WTC11 (cell line): Measurements from ENCODE around the gene ZNF516. TPM values are rescaled to one million over a fixed set of nuclear protein-coding genes. Genes with fewer than 3 reads are reported as not detected.
A peak's percentile ranks its signal among the peaks of the same experiment; 100 is the strongest.

Experiments used
- ATAC-seq: fragments of 200-7000 bp; cut with Tn5 transposase; 2 replicates; pipeline ENCODE4 v1.10.0; 2021; ENCODE audit warnings: mild to moderate bottlenecking, moderate library complexity
- CTCF ChIA-PET: fragments of 300-600 bp; sonication (Branson Sonifier 250); formaldehyde crosslinking; loops from one replicate; lab custom pipeline; 2021; ENCODE audit warnings: antibody characterized with exemption; lab: Charles Lee
- POLR2A ChIA-PET: fragments of 350-600 bp; sonication (Branson Sonifier 250); formaldehyde crosslinking; loops from one replicate; lab custom pipeline; 2021; ENCODE audit warnings: antibody characterized with exemption; lab: Charles Lee
- DNase-seq: peaks from one replicate; pipeline ENCODE4 v3.0.0; 2021; ENCODE audit warnings: low spot score
- H3K27ac Mint-ChIP-seq: 2 replicates; pipeline ENCODE4 v1.8.0; 2021; ENCODE audit warnings: mixed read lengths
- H3K27me3 Mint-ChIP-seq: 2 replicates; pipeline ENCODE4 v1.8.0; 2021; ENCODE audit warnings: low read depth, mild to moderate bottlenecking, moderate library complexity, mixed read lengths
- H3K36me3 Mint-ChIP-seq: 2 replicates; pipeline ENCODE4 v1.8.0; 2021; ENCODE audit warnings: mixed read lengths
- H3K4me1 Mint-ChIP-seq: 2 replicates; pipeline ENCODE4 v1.8.0; 2022; ENCODE audit warnings: mixed read lengths
- H3K4me3 Mint-ChIP-seq: 2 replicates; pipeline ENCODE4 v1.8.0; 2021; ENCODE audit warnings: mild to moderate bottlenecking, moderate library complexity, mixed read lengths
- H3K9me3 Mint-ChIP-seq: 2 replicates; pipeline ENCODE4 v1.8.0; 2021; ENCODE audit warnings: mixed read lengths
- FOXP1 ChIP-seq: sonication (generic); formaldehyde crosslinking; IDR thresholded peaks from 2 replicates; pipeline ENCODE4 v1.8.0; 2022; ENCODE audit warnings: missing genetic modification reagents, mild to moderate bottlenecking, moderate library complexity, borderline replicate concordance
- KAT7 ChIP-seq: sonication (generic); formaldehyde crosslinking; IDR thresholded peaks from 2 replicates; pipeline ENCODE4 v1.8.1; 2023; ENCODE audit warnings: missing genetic modification reagents, mild to moderate bottlenecking, borderline replicate concordance
- MYBL2 ChIP-seq: sonication (generic); formaldehyde crosslinking; IDR thresholded peaks from 2 replicates; pipeline ENCODE4 v1.8.1; 2023; ENCODE audit warnings: mild to moderate bottlenecking, moderate library complexity, missing genetic modification reagents
- NR1H2 ChIP-seq: sonication (generic); formaldehyde crosslinking; IDR thresholded peaks from 2 replicates; pipeline ENCODE4 v1.9.0; 2021; ENCODE audit warnings: mild to moderate bottlenecking, moderate library complexity, missing genetic modification reagents
- NR2C2 ChIP-seq: sonication (generic); formaldehyde crosslinking; IDR thresholded peaks from 2 replicates; pipeline ENCODE4 v1.8.0; 2022; ENCODE audit warnings: mild to moderate bottlenecking, missing genetic modification reagents
- NR3C1 ChIP-seq: sonication (generic); formaldehyde crosslinking; conservative IDR thresholded peaks from 2 replicates; pipeline ENCODE4 v1.8.1; 2023; ENCODE audit warnings: low read depth, mild to moderate bottlenecking, missing genetic modification reagents
- SP1 ChIP-seq: sonication (generic); formaldehyde crosslinking; conservative IDR thresholded peaks from 2 replicates; pipeline ENCODE4 v1.8.1; 2022; ENCODE audit warnings: missing genetic modification reagents
- ZNF317 ChIP-seq: sonication (generic); formaldehyde crosslinking; IDR thresholded peaks from 2 replicates; pipeline ENCODE4 v1.8.1; 2023; ENCODE audit warnings: low read depth, mild to moderate bottlenecking, moderate library complexity, missing genetic modification reagents, borderline replicate concordance
- ZNF396 ChIP-seq: fragments of 250-450 bp; sonication (Bioruptor Pico); IDR thresholded peaks from 2 replicates; pipeline ENCODE4 v1.8.0; 2021; ENCODE audit warnings: mild to moderate bottlenecking, moderate library complexity, borderline replicate concordance
- ZNF423 ChIP-seq: fragments of 250-450 bp; sonication (Bioruptor Pico); IDR thresholded peaks from 2 replicates; pipeline ENCODE4 v2.1.2; 2022; ENCODE audit warnings: mild to moderate bottlenecking, moderate library complexity
- total RNA-seq: library from RNA; stranded (reverse); gene quantifications from 3 replicates; pipeline ENCODE4 v1.2.3, GENCODE V29; 2021
- TF ChIP-seq, protein P1 (sequence below): sonication (generic); formaldehyde crosslinking; conservative IDR thresholded peaks from 2 replicates; pipeline ENCODE4 v1.8.1; 2023; ENCODE audit warnings: mild to moderate bottlenecking, low read depth, missing genetic modification reagents, moderate library complexity
- TF ChIP-seq, protein P2 (sequence below): sonication (generic); formaldehyde crosslinking; IDR thresholded peaks from 2 replicates; pipeline ENCODE4 v1.8.1; 2023; ENCODE audit warnings: mild to moderate bottlenecking, missing genetic modification reagents
- TF ChIP-seq, protein P3 (sequence below): sonication (generic); formaldehyde crosslinking; IDR thresholded peaks from 2 replicates; pipeline ENCODE4 v1.8.1; 2023; ENCODE audit warnings: mild to moderate bottlenecking, missing genetic modification reagents, borderline replicate concordance
- TF ChIP-seq, protein P4 (sequence below): fragments of 250-450 bp; sonication (Bioruptor Pico); IDR thresholded peaks from 2 replicates; pipeline ENCODE4 v1.8.0; 2021; ENCODE audit warnings: mild to moderate bottlenecking
- TF ChIP-seq, protein P5 (sequence below): sonication (generic); formaldehyde crosslinking; IDR thresholded peaks from 2 replicates; pipeline ENCODE4 v1.8.0; 2022; ENCODE audit warnings: mild to moderate bottlenecking, missing genetic modification reagents

ZNF516 gene
- total RNA-seq, 1 experiment from 2014 or later: 58.6 TPM

DNA sequence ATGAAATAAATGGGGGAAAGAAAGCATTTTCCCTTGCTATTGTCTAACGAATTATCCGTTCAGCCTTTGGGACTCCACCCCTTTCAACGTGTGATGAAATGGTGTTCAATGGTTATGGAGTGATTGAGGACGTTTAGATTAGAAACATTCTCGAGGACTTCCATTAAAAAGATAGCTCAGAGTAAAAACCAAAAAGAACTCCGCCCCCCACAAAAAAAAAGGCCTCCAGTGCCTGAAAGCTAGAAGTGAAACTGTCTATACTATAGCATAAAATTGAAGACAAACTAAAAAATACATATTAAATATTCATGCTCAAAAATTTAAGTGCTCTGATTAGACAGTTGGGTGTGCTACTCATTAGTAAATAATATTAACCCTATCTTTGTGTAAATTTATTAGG lies 3.0 kb upstream of the ZNF516 start (continued):
- TF ChIP-seq, protein P1, sequence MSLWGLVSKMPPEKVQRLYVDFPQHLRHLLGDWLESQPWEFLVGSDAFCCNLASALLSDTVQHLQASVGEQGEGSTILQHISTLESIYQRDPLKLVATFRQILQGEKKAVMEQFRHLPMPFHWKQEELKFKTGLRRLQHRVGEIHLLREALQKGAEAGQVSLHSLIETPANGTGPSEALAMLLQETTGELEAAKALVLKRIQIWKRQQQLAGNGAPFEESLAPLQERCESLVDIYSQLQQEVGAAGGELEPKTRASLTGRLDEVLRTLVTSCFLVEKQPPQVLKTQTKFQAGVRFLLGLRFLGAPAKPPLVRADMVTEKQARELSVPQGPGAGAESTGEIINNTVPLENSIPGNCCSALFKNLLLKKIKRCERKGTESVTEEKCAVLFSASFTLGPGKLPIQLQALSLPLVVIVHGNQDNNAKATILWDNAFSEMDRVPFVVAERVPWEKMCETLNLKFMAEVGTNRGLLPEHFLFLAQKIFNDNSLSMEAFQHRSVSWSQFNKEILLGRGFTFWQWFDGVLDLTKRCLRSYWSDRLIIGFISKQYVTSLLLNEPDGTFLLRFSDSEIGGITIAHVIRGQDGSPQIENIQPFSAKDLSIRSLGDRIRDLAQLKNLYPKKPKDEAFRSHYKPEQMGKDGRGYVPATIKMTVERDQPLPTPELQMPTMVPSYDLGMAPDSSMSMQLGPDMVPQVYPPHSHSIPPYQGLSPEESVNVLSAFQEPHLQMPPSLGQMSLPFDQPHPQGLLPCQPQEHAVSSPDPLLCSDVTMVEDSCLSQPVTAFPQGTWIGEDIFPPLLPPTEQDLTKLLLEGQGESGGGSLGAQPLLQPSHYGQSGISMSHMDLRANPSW (CRISPR knock-in tag): no peak
- TF ChIP-seq NR3C1: no peak
- TF ChIP-seq KAT7 (CRISPR knock-in tag): no peak
- TF ChIP-seq ZNF423 (CRISPR knock-in tag): no peak
- no peak for TF ChIP-seq ZNF396 (CRISPR knock-in tag)
- TF ChIP-seq, protein P2, sequence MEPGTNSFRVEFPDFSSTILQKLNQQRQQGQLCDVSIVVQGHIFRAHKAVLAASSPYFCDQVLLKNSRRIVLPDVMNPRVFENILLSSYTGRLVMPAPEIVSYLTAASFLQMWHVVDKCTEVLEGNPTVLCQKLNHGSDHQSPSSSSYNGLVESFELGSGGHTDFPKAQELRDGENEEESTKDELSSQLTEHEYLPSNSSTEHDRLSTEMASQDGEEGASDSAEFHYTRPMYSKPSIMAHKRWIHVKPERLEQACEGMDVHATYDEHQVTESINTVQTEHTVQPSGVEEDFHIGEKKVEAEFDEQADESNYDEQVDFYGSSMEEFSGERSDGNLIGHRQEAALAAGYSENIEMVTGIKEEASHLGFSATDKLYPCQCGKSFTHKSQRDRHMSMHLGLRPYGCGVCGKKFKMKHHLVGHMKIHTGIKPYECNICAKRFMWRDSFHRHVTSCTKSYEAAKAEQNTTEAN (CRISPR knock-in tag): no peak
- TF ChIP-seq, protein P3, sequence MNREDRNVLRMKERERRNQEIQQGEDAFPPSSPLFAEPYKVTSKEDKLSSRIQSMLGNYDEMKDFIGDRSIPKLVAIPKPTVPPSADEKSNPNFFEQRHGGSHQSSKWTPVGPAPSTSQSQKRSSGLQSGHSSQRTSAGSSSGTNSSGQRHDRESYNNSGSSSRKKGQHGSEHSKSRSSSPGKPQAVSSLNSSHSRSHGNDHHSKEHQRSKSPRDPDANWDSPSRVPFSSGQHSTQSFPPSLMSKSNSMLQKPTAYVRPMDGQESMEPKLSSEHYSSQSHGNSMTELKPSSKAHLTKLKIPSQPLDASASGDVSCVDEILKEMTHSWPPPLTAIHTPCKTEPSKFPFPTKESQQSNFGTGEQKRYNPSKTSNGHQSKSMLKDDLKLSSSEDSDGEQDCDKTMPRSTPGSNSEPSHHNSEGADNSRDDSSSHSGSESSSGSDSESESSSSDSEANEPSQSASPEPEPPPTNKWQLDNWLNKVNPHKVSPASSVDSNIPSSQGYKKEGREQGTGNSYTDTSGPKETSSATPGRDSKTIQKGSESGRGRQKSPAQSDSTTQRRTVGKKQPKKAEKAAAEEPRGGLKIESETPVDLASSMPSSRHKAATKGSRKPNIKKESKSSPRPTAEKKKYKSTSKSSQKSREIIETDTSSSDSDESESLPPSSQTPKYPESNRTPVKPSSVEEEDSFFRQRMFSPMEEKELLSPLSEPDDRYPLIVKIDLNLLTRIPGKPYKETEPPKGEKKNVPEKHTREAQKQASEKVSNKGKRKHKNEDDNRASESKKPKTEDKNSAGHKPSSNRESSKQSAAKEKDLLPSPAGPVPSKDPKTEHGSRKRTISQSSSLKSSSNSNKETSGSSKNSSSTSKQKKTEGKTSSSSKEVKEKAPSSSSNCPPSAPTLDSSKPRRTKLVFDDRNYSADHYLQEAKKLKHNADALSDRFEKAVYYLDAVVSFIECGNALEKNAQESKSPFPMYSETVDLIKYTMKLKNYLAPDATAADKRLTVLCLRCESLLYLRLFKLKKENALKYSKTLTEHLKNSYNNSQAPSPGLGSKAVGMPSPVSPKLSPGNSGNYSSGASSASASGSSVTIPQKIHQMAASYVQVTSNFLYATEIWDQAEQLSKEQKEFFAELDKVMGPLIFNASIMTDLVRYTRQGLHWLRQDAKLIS (CRISPR knock-in tag): no peak
- no peak for TF ChIP-seq NR2C2
- TF ChIP-seq MYBL2 (CRISPR knock-in tag): no peak

DNA sequence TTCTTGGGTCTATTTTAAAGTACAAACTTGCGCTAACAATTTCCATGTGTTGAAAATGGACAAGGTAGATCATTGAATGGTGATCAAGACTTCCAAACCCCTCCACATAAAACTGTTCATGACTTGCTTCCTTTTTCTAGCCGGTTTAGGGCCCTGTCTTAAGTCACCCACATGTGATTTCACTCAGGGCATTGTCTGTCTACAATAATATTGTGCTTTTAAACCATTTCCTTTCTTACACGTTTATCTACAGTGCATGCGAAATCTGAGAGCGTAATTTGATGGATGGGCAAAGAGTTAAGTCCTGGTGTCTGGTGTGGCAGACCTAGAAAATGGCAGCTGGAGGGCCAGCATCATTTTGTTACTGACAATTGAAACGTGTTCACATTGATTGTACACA lies 2.0 kb upstream of the ZNF516 start:
- H3K27me3 Mint-ChIP-seq: peaks cover 57% of the 10 kb centered on the region
- H3K4me1 Mint-ChIP-seq: peaks cover 32% of the 10 kb centered on the region
- TF ChIP-seq NR1H2 (CRISPR knock-in tag): no peak
- H3K4me3 Mint-ChIP-seq: peak overlapping the region; percentile 92
- DNase-seq (no peak), ATAC-seq (no peak)
- no peak overlapping the region for H3K27ac Mint-ChIP-seq
- H3K36me3 Mint-ChIP-seq: no peaks in the 10 kb centered on the region
- POLR2A ChIA-PET: interaction anchor here (0.7 to 1.4 kb wide), 2 partner anchors 23 to 123 kb away, joined by 4 to 6 read pairs; no protein-coding TSS in a partner anchor
- no peaks in the 10 kb centered on the region for H3K9me3 Mint-ChIP-seq
- CTCF ChIA-PET: interaction anchor here (1.1 to 2.0 kb wide), 6 partner anchors 9 to 213 kb away, joined by 3 to 10 read pairs (median 4); no protein-coding TSS in a partner anchor

DNA sequence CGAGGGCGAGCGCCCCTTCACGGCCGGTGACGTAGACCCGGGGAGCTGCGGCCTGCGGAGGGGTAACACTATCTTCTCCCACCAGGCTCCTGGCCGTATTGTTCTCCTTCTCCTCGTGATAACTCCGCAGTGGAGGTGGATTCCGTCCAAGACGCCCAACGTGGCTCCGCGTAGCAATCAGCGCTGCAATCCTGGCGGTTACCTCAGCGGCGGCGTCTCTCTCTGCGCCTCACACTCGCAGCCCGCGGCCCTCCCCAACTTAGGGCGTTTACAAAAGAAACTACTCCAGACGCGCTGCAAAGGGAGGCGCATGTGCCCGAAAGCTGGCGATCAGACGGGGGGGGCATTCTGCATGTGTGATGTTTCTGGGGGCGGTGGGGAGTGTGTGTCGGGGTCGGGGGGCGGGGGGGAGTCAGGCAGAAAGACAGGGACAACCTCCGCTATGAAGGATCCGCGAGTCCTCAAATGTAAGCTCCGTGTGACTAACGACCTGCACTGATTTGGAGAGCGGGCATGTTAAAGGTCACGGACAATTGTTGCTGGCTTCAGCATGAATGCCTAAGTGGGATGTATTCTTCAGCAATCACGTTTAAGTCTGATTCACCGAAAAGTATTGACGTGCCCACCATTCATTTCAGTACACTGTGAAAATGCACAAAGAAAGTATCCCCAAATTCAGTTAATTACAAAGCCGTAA lies 1.3 kb upstream of the ZNF516 start:
- Mint-ChIP-seq H3K9me3 (no peaks in the 10 kb centered on the region), H3K4me1 (peaks cover 32% of the 10 kb centered on the region), H3K27ac (peak overlapping the region; percentile 99), H3K36me3 (no peaks in the 10 kb centered on the region), H3K4me3 (peak overlapping the region; percentile 92), H3K27me3 (peaks cover 57% of the 10 kb centered on the region)
- TF ChIP-seq, protein P2 (CRISPR knock-in tag): peak; percentile 60; the same call in 1 of the 2 replicates
- TF ChIP-seq, protein P4, sequence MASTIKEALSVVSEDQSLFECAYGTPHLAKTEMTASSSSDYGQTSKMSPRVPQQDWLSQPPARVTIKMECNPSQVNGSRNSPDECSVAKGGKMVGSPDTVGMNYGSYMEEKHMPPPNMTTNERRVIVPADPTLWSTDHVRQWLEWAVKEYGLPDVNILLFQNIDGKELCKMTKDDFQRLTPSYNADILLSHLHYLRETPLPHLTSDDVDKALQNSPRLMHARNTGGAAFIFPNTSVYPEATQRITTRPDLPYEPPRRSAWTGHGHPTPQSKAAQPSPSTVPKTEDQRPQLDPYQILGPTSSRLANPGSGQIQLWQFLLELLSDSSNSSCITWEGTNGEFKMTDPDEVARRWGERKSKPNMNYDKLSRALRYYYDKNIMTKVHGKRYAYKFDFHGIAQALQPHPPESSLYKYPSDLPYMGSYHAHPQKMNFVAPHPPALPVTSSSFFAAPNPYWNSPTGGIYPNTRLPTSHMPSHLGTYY (CRISPR knock-in tag): no peak
- TF ChIP-seq SP1 (CRISPR knock-in tag): 0 out of 2 replicates have a peak, but pooled peaks have one; percentile 17
- TF ChIP-seq, protein P5, sequence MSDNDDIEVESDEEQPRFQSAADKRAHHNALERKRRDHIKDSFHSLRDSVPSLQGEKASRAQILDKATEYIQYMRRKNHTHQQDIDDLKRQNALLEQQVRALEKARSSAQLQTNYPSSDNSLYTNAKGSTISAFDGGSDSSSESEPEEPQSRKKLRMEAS (CRISPR knock-in tag): peak; percentile 65
- peak; percentile 86 for TF ChIP-seq ZNF317
- peak; percentile 41; the same call in 1 of the 2 replicates for TF ChIP-seq FOXP1 (CRISPR knock-in tag)
- ChIA-PET CTCF (interaction anchor here (1.1 to 2.0 kb wide), 6 partner anchors 9 to 213 kb away, joined by 3 to 10 read pairs (median 4); no protein-coding TSS in a partner anchor), POLR2A (interaction anchor here (0.7 to 1.4 kb wide), 2 partner anchors 23 to 124 kb away, joined by 4 to 6 read pairs; no protein-coding TSS in a partner anchor)
- DNase-seq: peak; percentile 72
- ATAC-seq: peak; percentile 13
